Bronchial epithelial cell (primary cell): ENCODE results near the gene C9orf78. TPM values are rescaled to one million over a fixed set of nuclear protein-coding genes. Genes with fewer than 3 reads are reported as not detected.

Source experiments
- DNase-seq: peaks from one replicate; pipeline ENCODE4 v3.0.0-alpha.2; 2010; ENCODE audit warnings: low read depth
- FAIRE-seq: peaks from 2 replicates; lab custom pipeline; 2011; peaks lifted over from hg19 to GRCh38; lab: Jason Lieb, UNC
- H3K27me3 ChIP-seq: 2 replicates; pipeline ENCODE4 v1.5.1; 2011; ENCODE audit warnings: low read length; ENCODE audit not compliant: control insufficient read depth, insufficient read depth
- H3K36me3 ChIP-seq: 2 replicates; pipeline ENCODE4 v1.5.1; 2011; ENCODE audit warnings: low read length; ENCODE audit not compliant: control insufficient read depth, insufficient read depth
- H3K4me3 ChIP-seq: 2 replicates; pipeline ENCODE4 v1.5.1; 2011; ENCODE audit warnings: mild to moderate bottlenecking, low read depth, low read length, control low read depth
- total RNA-seq: library from RNA; depleted of rRNA; stranded (reverse); fragments of >200 nt; gene quantifications from 2 replicates; pipeline ENCODE4 v1.2.1, GENCODE V29; 2014
- TF ChIP-seq, protein P1 (sequence below): IDR thresholded peaks from 2 replicates; pipeline ENCODE4 v1.5.1; 2011; ENCODE audit warnings: mild to moderate bottlenecking, moderate library complexity, low read length, control low read depth, inconsistent platforms; ENCODE audit not compliant: insufficient read depth, severe bottlenecking

The C9orf78 gene
- total RNA-seq, 1 donor from 2014 or later: 65.8 TPM

DNA sequence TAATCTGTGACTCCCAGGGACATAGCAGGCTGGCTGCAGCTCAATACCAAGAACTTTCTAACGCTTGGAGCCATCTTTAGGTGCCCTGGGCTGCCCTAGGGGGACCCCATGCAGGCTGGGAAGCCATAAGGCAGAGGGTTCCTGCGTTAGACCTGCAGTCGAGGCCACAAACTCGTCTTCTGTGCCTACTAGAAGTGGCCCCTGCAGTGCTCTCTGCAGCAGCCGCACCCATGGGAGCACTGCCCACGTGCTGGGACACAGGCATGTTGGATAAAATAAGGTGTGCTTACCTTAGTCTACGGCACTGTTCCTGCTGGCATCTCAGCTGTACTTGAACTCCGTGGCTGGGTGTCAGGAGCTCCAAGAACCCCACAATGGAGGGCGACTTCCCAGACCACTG lies 22.7 kb downstream of the C9orf78 start:
- Histone ChIP-seq H3K36me3 (peaks cover 13% of the 10 kb centered on the region), H3K4me3 (no peak overlapping the region), H3K27me3 (no peaks in the 10 kb centered on the region)
- FAIRE-seq (no peak), DNase-seq (no peak)
- TF ChIP-seq, protein P1, sequence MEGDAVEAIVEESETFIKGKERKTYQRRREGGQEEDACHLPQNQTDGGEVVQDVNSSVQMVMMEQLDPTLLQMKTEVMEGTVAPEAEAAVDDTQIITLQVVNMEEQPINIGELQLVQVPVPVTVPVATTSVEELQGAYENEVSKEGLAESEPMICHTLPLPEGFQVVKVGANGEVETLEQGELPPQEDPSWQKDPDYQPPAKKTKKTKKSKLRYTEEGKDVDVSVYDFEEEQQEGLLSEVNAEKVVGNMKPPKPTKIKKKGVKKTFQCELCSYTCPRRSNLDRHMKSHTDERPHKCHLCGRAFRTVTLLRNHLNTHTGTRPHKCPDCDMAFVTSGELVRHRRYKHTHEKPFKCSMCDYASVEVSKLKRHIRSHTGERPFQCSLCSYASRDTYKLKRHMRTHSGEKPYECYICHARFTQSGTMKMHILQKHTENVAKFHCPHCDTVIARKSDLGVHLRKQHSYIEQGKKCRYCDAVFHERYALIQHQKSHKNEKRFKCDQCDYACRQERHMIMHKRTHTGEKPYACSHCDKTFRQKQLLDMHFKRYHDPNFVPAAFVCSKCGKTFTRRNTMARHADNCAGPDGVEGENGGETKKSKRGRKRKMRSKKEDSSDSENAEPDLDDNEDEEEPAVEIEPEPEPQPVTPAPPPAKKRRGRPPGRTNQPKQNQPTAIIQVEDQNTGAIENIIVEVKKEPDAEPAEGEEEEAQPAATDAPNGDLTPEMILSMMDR: no peak

DNA sequence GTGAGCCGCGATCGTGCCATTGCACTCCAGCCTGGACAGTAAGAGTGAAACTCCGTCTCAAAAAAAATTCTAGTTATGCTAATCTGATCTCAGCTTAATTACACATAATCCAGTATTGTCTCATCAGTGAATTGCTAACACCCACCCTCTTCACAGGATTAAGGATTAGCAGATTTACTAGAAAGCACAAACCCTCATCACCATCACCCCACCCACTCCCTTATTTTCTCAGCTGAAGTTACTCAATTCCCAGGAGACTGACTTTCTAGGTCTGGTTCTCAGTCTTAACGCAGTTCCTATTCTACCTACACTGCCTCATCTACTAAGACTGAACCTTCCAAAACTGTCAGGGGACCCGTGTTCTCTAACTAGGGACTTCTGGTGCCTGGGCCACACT lies 23.1 kb downstream of the C9orf78 start:
- FAIRE-seq: no peak
- H3K36me3 ChIP-seq: peaks cover 12% of the 10 kb centered on the region

DNA sequence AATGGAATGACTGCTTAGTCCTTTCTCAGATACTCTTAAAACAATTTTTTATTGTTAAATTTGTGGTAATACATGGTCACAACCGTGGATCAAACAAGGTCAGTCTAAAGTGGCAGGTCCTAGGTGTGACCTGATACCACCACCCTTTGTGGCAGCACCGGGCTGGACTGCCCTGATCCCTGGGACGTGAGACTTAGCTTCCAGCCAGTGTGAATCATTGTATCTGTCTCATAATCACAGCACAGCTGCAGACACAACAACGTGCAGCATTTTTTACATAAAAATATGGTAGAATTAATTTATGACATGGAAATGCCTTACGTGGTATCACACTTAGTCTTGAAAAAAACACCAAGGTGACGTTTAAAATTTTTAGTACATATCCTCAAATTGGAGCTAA lies 24.3 kb downstream of the C9orf78 start:
- Histone ChIP-seq H3K4me3 (no peak overlapping the region), H3K36me3 (peaks cover 9% of the 10 kb centered on the region), H3K27me3 (no peaks in the 10 kb centered on the region)
- FAIRE-seq (no peak), DNase-seq (no peak)
- TF ChIP-seq, protein P1: no peak

More for the DNA sequence above, 23.1 kb downstream of the C9orf78 start:
- Histone ChIP-seq H3K27me3 (no peaks in the 10 kb centered on the region), H3K4me3 (no peak overlapping the region)
- DNase-seq: no peak
- TF ChIP-seq, protein P1: no peak

DNA sequence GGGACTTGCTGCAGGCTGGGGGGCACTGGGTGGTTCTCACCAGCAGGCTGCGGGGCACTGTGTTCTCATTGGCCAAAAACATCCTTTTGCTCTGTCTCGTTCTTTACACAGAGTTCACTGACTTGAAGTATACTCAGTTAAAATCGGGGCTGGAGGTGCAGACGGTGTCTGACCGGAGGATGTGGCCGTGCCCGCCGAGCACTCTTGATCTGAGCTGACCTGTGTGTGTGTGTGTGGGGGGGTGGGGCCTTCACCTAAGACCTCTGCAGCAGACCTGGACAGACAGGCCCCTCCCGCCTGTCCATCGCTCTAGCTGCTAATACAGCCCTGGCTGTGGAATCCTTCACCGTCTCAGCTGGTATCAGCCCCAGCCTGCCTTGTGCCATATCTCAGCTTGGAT lies 25.0 kb downstream of the C9orf78 start:
- FAIRE-seq: no peak
- H3K4me3 ChIP-seq: no peak overlapping the region
- no peaks in the 10 kb centered on the region for H3K27me3 ChIP-seq
- no peak for DNase-seq
- TF ChIP-seq, protein P1: no peak
- H3K36me3 ChIP-seq: peaks cover 12% of the 10 kb centered on the region

DNA sequence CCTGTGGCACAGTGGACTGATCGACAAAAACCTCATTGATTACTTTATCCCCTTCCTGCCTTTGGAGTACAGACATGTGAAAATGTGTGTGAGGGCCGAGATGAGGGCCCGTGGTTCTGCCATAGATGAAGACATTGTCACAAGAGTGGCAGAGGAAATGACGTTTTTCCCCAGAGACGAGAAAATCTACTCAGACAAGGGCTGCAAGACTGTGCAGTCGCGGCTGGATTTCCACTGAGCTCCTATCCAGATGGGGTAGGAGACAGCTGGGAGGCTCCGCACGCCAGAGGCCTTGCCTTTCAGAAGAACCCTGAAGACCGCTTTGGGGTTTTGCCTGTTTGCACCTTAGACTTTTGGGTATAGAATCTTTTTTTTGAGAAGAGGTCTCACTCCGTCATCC lies 25.7 kb downstream of the C9orf78 start:
- Histone ChIP-seq H3K27me3 (no peaks in the 10 kb centered on the region), H3K4me3 (no peak overlapping the region), H3K36me3 (peaks cover 12% of the 10 kb centered on the region)
- DNase-seq: no peak
- FAIRE-seq: no peak
- TF ChIP-seq, protein P1: no peak

DNA sequence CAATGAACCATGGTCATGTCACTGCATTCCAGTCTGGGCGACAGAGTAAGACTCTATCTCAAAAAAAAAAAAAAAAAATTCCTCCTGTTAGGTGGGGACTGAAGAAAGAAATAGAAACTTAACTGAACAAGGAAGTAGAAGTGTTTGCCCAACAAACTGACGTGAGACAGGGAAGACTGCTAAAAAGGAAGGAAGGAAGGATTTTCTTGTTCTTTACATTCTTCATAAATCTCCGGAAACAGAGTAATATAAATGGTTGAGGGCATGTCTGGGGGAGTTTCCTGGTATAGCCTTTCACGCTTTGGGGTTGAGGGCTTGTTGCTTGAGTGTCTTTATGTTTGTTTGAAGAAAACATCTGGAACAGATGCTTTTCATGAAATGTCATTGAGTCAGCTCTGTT lies 29.0 kb downstream of the C9orf78 start:
- peaks cover 8% of the 10 kb centered on the region for H3K36me3 ChIP-seq
- H3K4me3 ChIP-seq: no peak overlapping the region
- no peak for DNase-seq
- H3K27me3 ChIP-seq: no peaks in the 10 kb centered on the region
- FAIRE-seq: no peak
- TF ChIP-seq, protein P1: no peak
